ENCODE results near the gene SPINDOC.

DNA sequence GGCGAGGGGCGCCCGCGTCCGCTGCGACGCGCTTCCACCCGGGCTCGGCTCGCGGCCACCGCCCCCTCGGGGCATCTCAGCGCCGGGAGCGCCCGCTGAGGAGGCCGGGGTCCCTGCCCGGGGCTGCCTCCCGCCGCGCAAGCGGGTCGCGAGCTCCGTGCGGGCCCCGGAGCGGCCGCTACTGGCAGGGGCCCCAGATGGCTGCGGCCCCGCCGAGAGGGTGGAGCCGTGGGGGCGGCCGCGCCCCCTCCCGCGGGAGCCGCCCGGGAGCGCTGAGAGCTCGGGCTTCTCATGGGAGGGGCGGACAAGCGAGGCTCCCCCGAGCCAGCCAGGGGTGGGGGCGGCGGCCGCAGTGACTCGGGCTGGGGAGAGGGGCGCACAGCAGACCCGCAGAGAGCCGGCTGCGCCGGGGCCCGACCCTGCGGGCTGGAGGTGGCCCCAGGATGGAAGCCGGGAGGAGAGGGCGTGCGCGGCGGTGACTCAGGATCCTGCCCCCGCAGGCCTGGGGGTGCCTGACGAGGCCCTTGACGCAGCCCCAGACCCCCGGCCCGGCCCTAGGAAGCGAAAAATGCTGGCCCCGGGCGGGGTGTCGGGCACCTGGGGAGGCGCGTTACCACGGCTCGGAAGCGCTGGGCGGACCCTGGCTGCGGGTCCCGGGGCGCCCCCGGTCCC is 44.1 kb upstream of the SPINDOC start:
- TF ChIP-seq GATA2 (IDR thresholded peaks at IDR 0.05; ENCODE audit: low read depth, low read length) (no peak), GATA3 (IDR thresholded peaks at IDR 0.05; ENCODE audit: low read depth, low read length) (no peak)
